Measurements from ENCODE around the gene PCID2.

The PCID2 gene

DNA sequence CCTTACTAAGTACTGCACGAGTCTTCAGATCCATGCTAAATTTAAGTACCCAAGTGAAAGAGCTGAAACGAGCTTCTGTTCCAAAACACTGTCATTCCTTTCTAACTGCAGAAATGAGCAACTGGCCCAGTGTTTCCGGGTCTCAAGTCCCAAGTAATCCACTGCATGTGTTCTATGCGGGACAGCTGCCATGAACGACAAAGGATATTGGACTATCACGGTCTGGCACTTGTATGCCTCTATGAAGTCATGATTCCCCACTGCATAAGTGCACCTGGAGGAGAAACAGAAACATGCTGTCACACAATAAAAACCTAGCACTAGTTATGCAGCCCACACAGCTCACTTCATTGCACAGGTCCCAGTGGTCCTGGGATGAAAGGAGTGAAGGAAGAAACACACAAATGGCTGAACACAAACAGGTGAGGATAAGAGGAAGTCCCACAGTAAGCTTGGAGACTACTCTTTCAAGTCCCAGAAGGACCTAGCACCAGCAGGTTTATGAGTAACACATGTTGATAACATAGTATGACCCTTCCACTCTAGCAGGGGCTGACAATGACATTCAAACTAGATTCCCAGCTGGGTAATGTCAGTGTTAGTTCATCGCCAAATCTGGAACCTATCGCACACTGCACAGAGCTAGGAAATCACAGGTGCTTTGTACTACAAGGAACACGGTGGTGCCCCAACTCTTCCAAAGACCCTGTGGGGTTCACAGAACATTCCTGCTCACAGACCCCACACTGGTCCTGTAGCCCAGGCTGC is 11.3 kb downstream of the PCID2 start:
- H3F3A ChIP-seq (ENCODE audit: control insufficient read depth, insufficient read depth), result no peaks in the 10 kb centered on the region; the same call in 1 of the 2 replicates
- H3K9me3 ChIP-seq (ENCODE audit: control insufficient read depth, insufficient read depth, low read length), result no peaks in the 10 kb centered on the region
- TF ChIP-seq, protein P1, sequence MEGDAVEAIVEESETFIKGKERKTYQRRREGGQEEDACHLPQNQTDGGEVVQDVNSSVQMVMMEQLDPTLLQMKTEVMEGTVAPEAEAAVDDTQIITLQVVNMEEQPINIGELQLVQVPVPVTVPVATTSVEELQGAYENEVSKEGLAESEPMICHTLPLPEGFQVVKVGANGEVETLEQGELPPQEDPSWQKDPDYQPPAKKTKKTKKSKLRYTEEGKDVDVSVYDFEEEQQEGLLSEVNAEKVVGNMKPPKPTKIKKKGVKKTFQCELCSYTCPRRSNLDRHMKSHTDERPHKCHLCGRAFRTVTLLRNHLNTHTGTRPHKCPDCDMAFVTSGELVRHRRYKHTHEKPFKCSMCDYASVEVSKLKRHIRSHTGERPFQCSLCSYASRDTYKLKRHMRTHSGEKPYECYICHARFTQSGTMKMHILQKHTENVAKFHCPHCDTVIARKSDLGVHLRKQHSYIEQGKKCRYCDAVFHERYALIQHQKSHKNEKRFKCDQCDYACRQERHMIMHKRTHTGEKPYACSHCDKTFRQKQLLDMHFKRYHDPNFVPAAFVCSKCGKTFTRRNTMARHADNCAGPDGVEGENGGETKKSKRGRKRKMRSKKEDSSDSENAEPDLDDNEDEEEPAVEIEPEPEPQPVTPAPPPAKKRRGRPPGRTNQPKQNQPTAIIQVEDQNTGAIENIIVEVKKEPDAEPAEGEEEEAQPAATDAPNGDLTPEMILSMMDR (IDR thresholded peaks at IDR 0.05; ENCODE audit: low read depth, low read length, poor library complexity, severe bottlenecking), result no peak
- TF ChIP-seq EZH2phosphoT487 (IDR thresholded peaks at IDR 0.05; ENCODE audit: borderline replicate concordance, low read length), result no peak
- H3K27ac ChIP-seq (ENCODE audit: low read depth, low read length), result no peak overlapping the region
- no peaks in the 10 kb centered on the region for H3K4me1 ChIP-seq (ENCODE audit: control insufficient read depth, low read length)
- peaks cover 35% of the 10 kb centered on the region for H3K79me2 ChIP-seq (ENCODE audit: control insufficient read depth, low read length)
- H3K9me2 ChIP-seq (replicated peaks; ENCODE audit: control insufficient read depth, low read length), result no peaks in the 10 kb centered on the region
- H3K4me2 ChIP-seq (ENCODE audit: low read length), result no peak overlapping the region
- peaks cover 87% of the 10 kb centered on the region for H3K36me3 ChIP-seq (ENCODE audit: control insufficient read depth, low read length)
- no peaks in the 10 kb centered on the region; the same call in 1 of the 2 replicates for H4K20me1 ChIP-seq (ENCODE audit: control insufficient read depth, insufficient read depth, low read depth, low read length)
- H3K27me3 ChIP-seq (ENCODE audit: control insufficient read depth, low read length), result no peaks in the 10 kb centered on the region
- no peak overlapping the region for H3K4me3 ChIP-seq (ENCODE audit: low read length)

DNA sequence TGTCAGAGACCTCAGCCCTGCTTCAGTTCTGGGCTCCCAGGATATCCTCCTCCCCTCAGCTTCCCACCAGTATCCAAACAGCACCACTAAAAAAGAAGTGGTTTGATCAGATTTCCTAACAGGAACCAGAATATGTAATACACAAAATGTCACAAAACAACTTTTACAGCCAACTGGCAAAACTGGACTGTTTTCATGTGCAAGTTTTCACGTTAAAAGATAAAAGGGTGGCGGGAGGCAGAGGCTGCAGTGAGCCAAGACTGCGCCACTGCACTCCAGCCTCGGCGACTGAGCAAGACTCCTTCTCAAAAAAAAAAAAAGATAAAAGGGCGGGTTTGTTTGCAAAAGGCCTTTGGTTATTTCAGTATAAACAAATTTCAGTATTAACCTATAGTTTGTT is 13.1 kb downstream of the PCID2 start:
- Histone ChIP-seq H3K27ac (ENCODE audit: low read depth, low read length) (no peak overlapping the region), H3K4me3 (ENCODE audit: low read length) (no peak overlapping the region), H3K36me3 (ENCODE audit: control insufficient read depth, low read length) (peaks cover 93% of the 10 kb centered on the region), H3K9me3 (ENCODE audit: control insufficient read depth, insufficient read depth, low read length) (no peaks in the 10 kb centered on the region), H3K79me2 (ENCODE audit: control insufficient read depth, low read length) (peaks cover 17% of the 10 kb centered on the region), H3K4me2 (ENCODE audit: low read length) (no peak overlapping the region), H3K4me1 (ENCODE audit: control insufficient read depth, low read length) (no peaks in the 10 kb centered on the region), H3F3A (ENCODE audit: control insufficient read depth, insufficient read depth) (no peaks in the 10 kb centered on the region), H3K27me3 (ENCODE audit: control insufficient read depth, low read length) (no peaks in the 10 kb centered on the region), H4K20me1 (ENCODE audit: control insufficient read depth, insufficient read depth, low read depth, low read length) (no peaks in the 10 kb centered on the region), H3K9me2 (replicated peaks; ENCODE audit: control insufficient read depth, low read length) (no peaks in the 10 kb centered on the region)
- TF ChIP-seq EZH2phosphoT487 (IDR thresholded peaks at IDR 0.05; ENCODE audit: borderline replicate concordance, low read length), result no peak
- TF ChIP-seq, protein P1 (IDR thresholded peaks at IDR 0.05; ENCODE audit: low read depth, low read length, poor library complexity, severe bottlenecking), result no peak

DNA sequence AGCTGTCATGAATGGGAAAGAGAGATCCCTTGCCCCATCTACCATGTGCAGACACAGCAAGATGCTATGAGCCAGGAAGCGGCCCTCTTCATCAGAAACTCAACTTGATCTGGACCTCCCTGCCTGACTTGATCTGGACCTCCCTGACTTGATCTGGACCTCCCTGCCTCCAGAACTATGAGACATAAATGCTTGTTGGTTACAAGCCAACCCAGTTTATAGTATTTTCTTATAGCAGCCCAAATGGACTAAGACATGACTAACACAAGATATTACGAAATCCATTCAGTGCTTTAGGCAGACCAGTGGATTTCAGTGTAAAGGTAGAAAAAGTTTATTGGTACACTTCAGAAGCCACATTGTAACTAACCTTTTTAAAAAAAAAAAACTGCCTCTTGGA is 15.6 kb downstream of the PCID2 start:
- H3K4me1 ChIP-seq (ENCODE audit: control insufficient read depth, low read length), result no peaks in the 10 kb centered on the region
- H3K4me3 ChIP-seq (ENCODE audit: low read length), result no peak overlapping the region
- no peaks in the 10 kb centered on the region for H3K79me2 ChIP-seq (ENCODE audit: control insufficient read depth, low read length)
- no peak overlapping the region for H3K27ac ChIP-seq (ENCODE audit: low read depth, low read length)
- no peaks in the 10 kb centered on the region for H4K20me1 ChIP-seq (ENCODE audit: control insufficient read depth, insufficient read depth, low read depth, low read length)
- H3K27me3 ChIP-seq (ENCODE audit: control insufficient read depth, low read length), result no peaks in the 10 kb centered on the region
- peaks cover 88% of the 10 kb centered on the region for H3K36me3 ChIP-seq (ENCODE audit: control insufficient read depth, low read length)
- no peaks in the 10 kb centered on the region for H3K9me2 ChIP-seq (replicated peaks; ENCODE audit: control insufficient read depth, low read length)
- H3F3A ChIP-seq (ENCODE audit: control insufficient read depth, insufficient read depth), result no peaks in the 10 kb centered on the region
- TF ChIP-seq EZH2phosphoT487 (IDR thresholded peaks at IDR 0.05; ENCODE audit: borderline replicate concordance, low read length), result no peak
- TF ChIP-seq, protein P1 (IDR thresholded peaks at IDR 0.05; ENCODE audit: low read depth, low read length, poor library complexity, severe bottlenecking), result no peak
- H3K9me3 ChIP-seq (ENCODE audit: control insufficient read depth, insufficient read depth, low read length), result no peaks in the 10 kb centered on the region
- H3K4me2 ChIP-seq (ENCODE audit: low read length), result no peak overlapping the region

Data from DOHH2 (cell line).